ENCODE data around the gene AGPAT2.

GRCh38 chr9:136713550-136713949, 26.3 kb upstream of the AGPAT2 start:
- TF ChIP-seq GATA3 (IDR thresholded peaks at IDR 0.05; ENCODE audit: low read depth, low read length), result no peak
- no peak for TF ChIP-seq GATA2 (IDR thresholded peaks at IDR 0.05; ENCODE audit: low read depth, low read length)

Data from SH-SY5Y (cell line).